PFSK-1 (cell line): ENCODE results near the gene CCT2.

Source experiments
- FOXP2 ChIP-seq: optimal IDR thresholded peaks from 2 replicates; pipeline ENCODE3; 2011; ENCODE audit warnings: borderline replicate concordance, control low read depth, inconsistent platforms; ENCODE audit not compliant: insufficient read depth; ENCODE audit errors: extremely low read length, extremely low read depth
- POLR2AphosphoS5 ChIP-seq: IDR thresholded peaks from 2 replicates; pipeline ENCODE4 v1.6.1; 2012; ENCODE audit warnings: low read depth, mild to moderate bottlenecking, control low read depth, low read length, moderate library complexity
- SIN3A ChIP-seq: IDR thresholded peaks from 2 replicates; pipeline ENCODE4 v1.6.1; 2012; ENCODE audit warnings: mild to moderate bottlenecking, low read length, moderate library complexity, borderline replicate concordance; ENCODE audit not compliant: insufficient read depth
- TAF1 ChIP-seq: IDR thresholded peaks from 2 replicates; pipeline ENCODE4 v1.6.1; 2012; ENCODE audit warnings: low read length, control low read depth, borderline replicate concordance; ENCODE audit not compliant: insufficient read depth
- TF ChIP-seq, protein P1 (sequence below), 2 experiments: IDR thresholded peaks; 2 replicates each; pipeline versions ENCODE4 v1.6.1 to v1.8.0; 2011 to 2012; ENCODE audit warnings: low read depth in 2 of 2, low read length in 2 of 2, control low read depth in 1 of 2, inconsistent platforms in 1 of 2, mild to moderate bottlenecking in 1 of 2, moderate library complexity in 1 of 2; ENCODE audit not compliant: insufficient read depth in 1 of 2

The CCT2 gene

DNA sequence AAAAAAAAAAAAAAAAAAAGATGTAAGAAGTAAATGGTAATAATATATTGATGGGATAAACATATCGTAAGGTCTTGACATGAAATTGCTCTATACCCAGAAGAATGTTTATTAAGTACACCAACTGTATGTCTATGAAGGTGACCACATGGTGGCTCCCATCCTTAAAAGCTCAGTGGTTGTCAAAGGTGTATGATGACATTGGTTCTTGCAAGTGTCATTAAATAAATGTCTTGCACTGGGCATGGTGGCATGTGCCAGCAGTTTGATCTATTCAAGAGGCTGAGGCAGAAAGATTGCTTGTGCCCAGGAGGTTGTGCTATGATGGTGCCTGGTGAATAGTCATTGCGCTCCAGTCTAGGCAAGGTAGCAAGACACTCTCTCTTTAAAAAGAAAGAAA, 10.4 kb downstream of the CCT2 start:
- no peak for TF ChIP-seq SIN3A
- TF ChIP-seq POLR2AphosphoS5, result no peak
- no peak for TF ChIP-seq TAF1
- TF ChIP-seq, protein P1, sequence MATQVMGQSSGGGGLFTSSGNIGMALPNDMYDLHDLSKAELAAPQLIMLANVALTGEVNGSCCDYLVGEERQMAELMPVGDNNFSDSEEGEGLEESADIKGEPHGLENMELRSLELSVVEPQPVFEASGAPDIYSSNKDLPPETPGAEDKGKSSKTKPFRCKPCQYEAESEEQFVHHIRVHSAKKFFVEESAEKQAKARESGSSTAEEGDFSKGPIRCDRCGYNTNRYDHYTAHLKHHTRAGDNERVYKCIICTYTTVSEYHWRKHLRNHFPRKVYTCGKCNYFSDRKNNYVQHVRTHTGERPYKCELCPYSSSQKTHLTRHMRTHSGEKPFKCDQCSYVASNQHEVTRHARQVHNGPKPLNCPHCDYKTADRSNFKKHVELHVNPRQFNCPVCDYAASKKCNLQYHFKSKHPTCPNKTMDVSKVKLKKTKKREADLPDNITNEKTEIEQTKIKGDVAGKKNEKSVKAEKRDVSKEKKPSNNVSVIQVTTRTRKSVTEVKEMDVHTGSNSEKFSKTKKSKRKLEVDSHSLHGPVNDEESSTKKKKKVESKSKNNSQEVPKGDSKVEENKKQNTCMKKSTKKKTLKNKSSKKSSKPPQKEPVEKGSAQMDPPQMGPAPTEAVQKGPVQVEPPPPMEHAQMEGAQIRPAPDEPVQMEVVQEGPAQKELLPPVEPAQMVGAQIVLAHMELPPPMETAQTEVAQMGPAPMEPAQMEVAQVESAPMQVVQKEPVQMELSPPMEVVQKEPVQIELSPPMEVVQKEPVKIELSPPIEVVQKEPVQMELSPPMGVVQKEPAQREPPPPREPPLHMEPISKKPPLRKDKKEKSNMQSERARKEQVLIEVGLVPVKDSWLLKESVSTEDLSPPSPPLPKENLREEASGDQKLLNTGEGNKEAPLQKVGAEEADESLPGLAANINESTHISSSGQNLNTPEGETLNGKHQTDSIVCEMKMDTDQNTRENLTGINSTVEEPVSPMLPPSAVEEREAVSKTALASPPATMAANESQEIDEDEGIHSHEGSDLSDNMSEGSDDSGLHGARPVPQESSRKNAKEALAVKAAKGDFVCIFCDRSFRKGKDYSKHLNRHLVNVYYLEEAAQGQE (IDR thresholded peaks at IDR 0.05; ENCODE audit: insufficient read depth in 1 of 2, low read depth in 2 of 2, low read length in 2 of 2), result no peak
- TF ChIP-seq FOXP2, result no peak

DNA sequence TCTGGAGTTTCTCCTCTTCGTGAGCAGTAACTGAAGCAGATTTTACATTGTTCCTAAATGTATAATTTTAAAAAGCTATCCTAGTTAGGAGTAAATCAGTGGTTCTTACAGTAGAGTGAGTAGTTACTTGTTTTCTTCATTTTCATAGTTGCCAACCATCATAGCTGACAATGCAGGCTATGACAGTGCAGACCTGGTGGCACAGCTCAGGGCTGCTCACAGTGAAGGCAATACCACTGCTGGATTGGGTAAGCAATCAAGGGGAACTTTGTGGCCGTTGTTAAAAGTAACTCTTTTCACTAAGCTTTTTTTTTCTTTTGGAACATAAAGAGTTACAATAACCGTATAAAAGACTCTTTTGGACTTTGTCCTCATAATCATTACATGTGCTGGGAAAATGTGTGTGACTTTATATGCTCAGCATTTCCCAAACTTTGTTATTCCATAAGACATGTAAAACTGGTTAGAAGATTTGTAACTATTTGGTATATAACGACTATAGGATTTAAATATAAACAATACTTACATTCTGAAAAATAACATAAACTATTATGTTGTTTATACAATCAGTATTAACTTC, 13.0 kb downstream of the CCT2 start:
- no peak for TF ChIP-seq POLR2AphosphoS5
- TF ChIP-seq SIN3A, result no peak
- TF ChIP-seq FOXP2, result no peak
- TF ChIP-seq, protein P1 (IDR thresholded peaks at IDR 0.05; ENCODE audit: insufficient read depth in 1 of 2, low read depth in 2 of 2, low read length in 2 of 2), result no peak
- TF ChIP-seq TAF1, result no peak

- TF ChIP-seq TAF1 (no peak), FOXP2 (no peak), SIN3A (no peak), POLR2AphosphoS5 (no peak)
- TF ChIP-seq, protein P1 (IDR thresholded peaks at IDR 0.05; ENCODE audit: insufficient read depth in 1 of 2, low read depth in 2 of 2, low read length in 2 of 2), result no peak
Observed at GRCh38 chr12:69600804-69601203, 15.5 kb downstream of the CCT2 start.

DNA sequence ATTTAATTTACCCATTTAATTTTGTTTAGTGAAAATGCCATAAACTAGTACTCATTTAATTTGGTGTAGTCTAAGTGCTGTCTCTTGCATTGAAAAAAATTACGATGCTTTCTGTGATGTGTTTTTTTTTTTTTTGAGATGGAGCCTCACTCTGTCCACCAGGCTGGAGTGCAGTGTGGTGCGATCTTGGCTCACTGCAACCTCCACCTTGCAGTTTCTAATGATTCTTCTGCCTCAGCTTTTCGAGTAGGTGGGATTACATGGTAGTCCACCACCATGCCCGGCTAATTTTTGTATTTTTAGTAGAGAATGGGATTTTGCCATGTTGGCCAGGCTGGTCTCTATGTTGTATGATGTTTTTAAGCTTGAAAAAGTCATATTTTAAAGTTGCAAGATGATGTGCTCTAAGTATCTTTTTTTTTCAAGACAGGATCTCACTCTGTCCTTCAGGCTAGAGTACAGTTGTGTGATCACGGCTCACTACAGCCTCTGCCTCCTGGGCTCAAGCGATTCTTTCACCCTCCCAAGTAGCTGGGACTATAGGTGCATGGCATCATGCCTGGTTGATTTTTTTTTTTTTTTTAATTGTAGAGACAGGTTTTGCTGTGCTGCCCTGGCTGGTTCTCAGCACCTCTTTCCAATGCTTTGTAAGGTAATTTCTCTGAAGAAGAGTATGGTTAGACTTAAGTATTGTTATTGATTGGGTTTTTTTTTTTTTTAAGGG, 16.9 kb downstream of the CCT2 start:
- TF ChIP-seq, protein P1 (IDR thresholded peaks at IDR 0.05; ENCODE audit: insufficient read depth in 1 of 2, low read depth in 2 of 2, low read length in 2 of 2), result no peak
- TF ChIP-seq SIN3A (no peak), POLR2AphosphoS5 (no peak), TAF1 (no peak), FOXP2 (no peak)
